ENCODE results near the gene TEX36. TPM values are rescaled to one million over a fixed set of nuclear protein-coding genes. Genes with fewer than 3 reads are reported as not detected.

The TEX36 gene
- total and polyA plus RNA-seq, 2 of the 13 experiments (the other 11 are each of a cell fraction or from before 2014, with no cell fraction given), result not detected

- in situ Hi-C loops (cut with HindIII; ENCODE audit: extremely low pct_ligation_motif_present, low pct_unique_long_range_greater_than_20kb) (no loop called here), intact Hi-C loops (cut with micrococcal nuclease; ENCODE audit: unreplicated experiment) (no loop called here)
- no TSS peak for BruUV-seq (replicated peaks)
- ChIA-PET CTCF (ENCODE audit: low intra/inter-chr PET ratio, low total read pairs) (no interaction called here), POLR2A (interaction anchor here (1.8 to 2.6 kb wide), 2 partner anchors 9 to 10 kb away, joined by 3 to 11 read pairs; partner anchors contain the start of gene EDRF1)
- Histone ChIP-seq H3K9me3 (ENCODE audit: low read length) (no peaks in the 10 kb centered on the region), H3K36me3 (replicated peaks in 1 of 2; ENCODE audit: control insufficient read depth in 1 of 2, insufficient read depth in 2 of 2, low read length in 2 of 2) (no peaks in the 10 kb centered on the region), H2AFZ (ENCODE audit: low read length) (no peak overlapping the region), H4K20me1 (ENCODE audit: insufficient read depth, low read length) (no peaks in the 10 kb centered on the region), H3K4me3 (replicated peaks in 1 of 3; ENCODE audit: insufficient read depth in 1 of 3, low read depth in 2 of 3, low read length in 3 of 3) (no peak overlapping the region), H3K27me3 (ENCODE audit: control insufficient read depth in 1 of 2, insufficient read depth in 2 of 2, low read length in 2 of 2) (no peaks in the 10 kb centered on the region; a peak in 1 of 5 replicates), H3K27ac (ENCODE audit: extremely low read length, insufficient read depth, low read length) (no peak overlapping the region), H3K9ac (ENCODE audit: insufficient read depth, low read depth, low read length) (no peak overlapping the region), H3K79me2 (ENCODE audit: insufficient read depth, low read length) (no peaks in the 10 kb centered on the region), H3K4me1 (ENCODE audit: insufficient read depth, low read length) (peaks cover 34% of the 10 kb centered on the region), H3K4me2 (ENCODE audit: low read depth, low read length) (no peak overlapping the region)
- WGBS (ENCODE audit: low lambda C conversion rate), result 38% methylated on average over 5 of the region's 5 CpGs
- no peak for DNase-seq (ENCODE audit: low spot score)
- no peak for ATAC-seq
- FAIRE-seq, result no peak
- no peak for TF ChIP-seq TFE3 (CRISPR knock-in tag; IDR thresholded peaks at IDR 0.05)
- TF ChIP-seq, protein P1, sequence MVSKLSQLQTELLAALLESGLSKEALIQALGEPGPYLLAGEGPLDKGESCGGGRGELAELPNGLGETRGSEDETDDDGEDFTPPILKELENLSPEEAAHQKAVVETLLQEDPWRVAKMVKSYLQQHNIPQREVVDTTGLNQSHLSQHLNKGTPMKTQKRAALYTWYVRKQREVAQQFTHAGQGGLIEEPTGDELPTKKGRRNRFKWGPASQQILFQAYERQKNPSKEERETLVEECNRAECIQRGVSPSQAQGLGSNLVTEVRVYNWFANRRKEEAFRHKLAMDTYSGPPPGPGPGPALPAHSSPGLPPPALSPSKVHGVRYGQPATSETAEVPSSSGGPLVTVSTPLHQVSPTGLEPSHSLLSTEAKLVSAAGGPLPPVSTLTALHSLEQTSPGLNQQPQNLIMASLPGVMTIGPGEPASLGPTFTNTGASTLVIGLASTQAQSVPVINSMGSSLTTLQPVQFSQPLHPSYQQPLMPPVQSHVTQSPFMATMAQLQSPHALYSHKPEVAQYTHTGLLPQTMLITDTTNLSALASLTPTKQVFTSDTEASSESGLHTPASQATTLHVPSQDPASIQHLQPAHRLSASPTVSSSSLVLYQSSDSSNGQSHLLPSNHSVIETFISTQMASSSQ (IDR thresholded peaks at IDR 0.05; ENCODE audit: low read depth), result no peak
- TF ChIP-seq, protein P1 (CRISPR knock-in tag; IDR thresholded peaks at IDR 0.05; ENCODE audit: borderline replicate concordance), result no peak
- TF ChIP-seq ZNF619 (CRISPR knock-in tag; IDR thresholded peaks at IDR 0.05), result no peak
- no peak for TF ChIP-seq MAZ (IDR thresholded peaks at IDR 0.05; ENCODE audit: borderline replicate concordance, low read depth, low read length)
- no peak for TF ChIP-seq MAZ (CRISPR knock-in tag; IDR thresholded peaks at IDR 0.05; ENCODE audit: low read depth)
- no peak for TF ChIP-seq NCOA5 (CRISPR knock-in tag; IDR thresholded peaks at IDR 0.05)
- TF ChIP-seq ZNF674 (CRISPR knock-in tag; IDR thresholded peaks at IDR 0.05; ENCODE audit: low read depth), result no peak
- TF ChIP-seq, protein P2, sequence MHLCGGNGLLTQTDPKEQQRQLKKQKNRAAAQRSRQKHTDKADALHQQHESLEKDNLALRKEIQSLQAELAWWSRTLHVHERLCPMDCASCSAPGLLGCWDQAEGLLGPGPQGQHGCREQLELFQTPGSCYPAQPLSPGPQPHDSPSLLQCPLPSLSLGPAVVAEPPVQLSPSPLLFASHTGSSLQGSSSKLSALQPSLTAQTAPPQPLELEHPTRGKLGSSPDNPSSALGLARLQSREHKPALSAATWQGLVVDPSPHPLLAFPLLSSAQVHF (CRISPR knock-in tag; IDR thresholded peaks at IDR 0.05), result no peak
- TF ChIP-seq SOX5 (CRISPR knock-in tag; IDR thresholded peaks at IDR 0.05; ENCODE audit: borderline replicate concordance), result no peak
- TF ChIP-seq ATRX (CRISPR knock-in tag; IDR thresholded peaks at IDR 0.05; ENCODE audit: borderline replicate concordance), result no peak
- TF ChIP-seq ZBTB10 (CRISPR knock-in tag; IDR thresholded peaks at IDR 0.05; ENCODE audit: borderline replicate concordance), result no peak
- no peak for TF ChIP-seq ZBTB7A (CRISPR knock-in tag; IDR thresholded peaks at IDR 0.05)
- no peak for TF ChIP-seq NFKB2 (CRISPR knock-in tag; IDR thresholded peaks at IDR 0.05; ENCODE audit: borderline replicate concordance)
- TF ChIP-seq ARNT2 (CRISPR knock-in tag; IDR thresholded peaks at IDR 0.05; ENCODE audit: low read depth), result no peak
- no peak for TF ChIP-seq ZNF713 (CRISPR knock-in tag; IDR thresholded peaks at IDR 0.05)
- no peak for TF ChIP-seq ISL2 (CRISPR knock-in tag; IDR thresholded peaks at IDR 0.05)
Measured at GRCh38 chr10:125708971-125709503, 26.1 kb upstream of the TEX36 start.

Data from HepG2 (cell line).